ENCODE data around the gene FBXO40. TPM values are rescaled to one million over a fixed set of nuclear protein-coding genes. Genes with fewer than 3 reads are reported as not detected.

FBXO40 gene
- total and polyA plus RNA-seq, 2 of the 8 experiments (the other 6 are each of a cell fraction or from before 2014, with no cell fraction given), result 0.03 TPM; not detected in 1

- 94% methylated on average over 9 of the region's 9 CpGs; no CpG with 5 or more reads in 1 of the 2 experiments for WGBS, 2 experiments (ENCODE audit: extremely low coverage in 1 of 2, insufficient coverage in 1 of 2, insufficient read length in 1 of 2, insufficient replicate concordance in 2 of 2, low coverage in 1 of 2, low lambda C conversion rate in 2 of 2, missing lambda C conversion rate in 1 of 2)
- Histone ChIP-seq H3K27ac (ENCODE audit: low read depth, low read length) (no peak within 1 kb of the TSS), H4K20me1 (replicated peaks in 1 of 2; ENCODE audit: control insufficient read depth in 1 of 2, insufficient read depth in 2 of 2, low read length in 2 of 2) (no peaks in the 10 kb centered on the region)
Observed at GRCh38 chr3:121660356-121661171, 67.4 kb downstream of the FBXO40 start, which contains the start of gene HCLS1. TSS of gene HCLS1 (minus strand) at chr3:121660903. CDS start at chr3:121658347, 2,556 bp downstream.

More at GRCh38 chr3:121660356-121661171, 67.4 kb downstream of the FBXO40 start, which contains the start of gene HCLS1:
- H3K18ac ChIP-seq (ENCODE audit: extremely low read depth, low read length), result no peak within 1 kb of the TSS
- no peak within 1 kb of the TSS for H3K9ac ChIP-seq (replicated peaks in 1 of 4; ENCODE audit: extremely low read depth in 1 of 4, low read depth in 3 of 4, low read length in 3 of 4)
- TF ChIP-seq CHD1 (IDR thresholded peaks at IDR 0.05; ENCODE audit: low read depth, low read length) (no peak), SRF (IDR thresholded peaks at IDR 0.05; ENCODE audit: low read depth, low read length) (peak; percentile 67)
- H3K4me3 ChIP-seq (ENCODE audit: extremely low read depth in 1 of 4, insufficient read depth in 2 of 4, low read depth in 3 of 4, low read length in 4 of 4), result no peak within 1 kb of the TSS
- no peak within 1 kb of the TSS for H2AFZ ChIP-seq (ENCODE audit: low read length)
- no peak for DNase-seq (ENCODE audit: low read depth in 1 of 2, low spot score in 2 of 2)
- no peak within 1 kb of the TSS for H2BK20ac ChIP-seq (ENCODE audit: low read length)
- no peaks in the 10 kb centered on the region for H3K9me3 ChIP-seq (ENCODE audit: insufficient read depth in 2 of 2, low read depth in 1 of 2, low read length in 1 of 2)
- FAIRE-seq, result no peak
- 0 out of 2 replicates have a peak within 1 kb of the TSS, but pooled peaks have one; percentile 6 for H2BK5ac ChIP-seq (ENCODE audit: low read depth, low read length)
- H3K36me3 ChIP-seq (ENCODE audit: control insufficient read depth in 2 of 4, insufficient read depth in 4 of 4, low read length in 3 of 4), result peaks cover 0 to 11% (median 9%) of the 10 kb centered on the region in 4 experiments; a peak in 5 of 8 replicates
- no peak within 1 kb of the TSS for H2BK15ac ChIP-seq (ENCODE audit: low read length)
- H3K79me2 ChIP-seq (ENCODE audit: control insufficient read depth in 1 of 2, insufficient read depth in 2 of 2, low read length in 2 of 2), result no peaks in the 10 kb centered on the region
- no peak within 1 kb of the TSS for H3K14ac ChIP-seq (ENCODE audit: insufficient read length)
- 0 out of 2 replicates have a peak within 1 kb of the TSS, but pooled peaks have one; percentile 40 for H2BK12ac ChIP-seq (ENCODE audit: low read depth, low read length)
- no peak within 1 kb of the TSS for H2BK120ac ChIP-seq (replicated peaks; ENCODE audit: low read depth, low read length)
- H3K56ac ChIP-seq (replicated peaks; ENCODE audit: insufficient read length, low read depth, low read length), result no peak within 1 kb of the TSS
- H3K23me2 ChIP-seq (ENCODE audit: low read depth, low read length), result no peaks in the 10 kb centered on the region
- H4K5ac ChIP-seq (ENCODE audit: insufficient read length, low read depth, low read length), result no peak within 1 kb of the TSS
- ChIA-PET CTCF (ENCODE audit: partially characterized antibody) (interaction anchor here (0.6 to 2.1 kb wide), 2 partner anchors 10 to 114 kb away, joined by 3 to 8 read pairs; partner anchors contain the start of gene POLQ), POLR2A (ENCODE audit: partially characterized antibody) (interaction anchor here (0.9 to 1.6 kb wide), 2 partner anchors 10 to 114 kb away, joined by 4 to 5 read pairs; partner anchors contain the start of gene POLQ)
- H2AK5ac ChIP-seq (ENCODE audit: low read depth, low read length), result no peak within 1 kb of the TSS
- H3K27me3 ChIP-seq (replicated peaks in 1 of 4; ENCODE audit: control insufficient read depth in 3 of 4, extremely low read depth in 1 of 4, insufficient read depth in 3 of 4, low read length in 3 of 4), result no peaks in the 10 kb centered on the region
- H3K23ac ChIP-seq (ENCODE audit: insufficient read length), result no peak within 1 kb of the TSS
- H3K4ac ChIP-seq (replicated peaks; ENCODE audit: insufficient read length, low read depth, low read length), result no peak within 1 kb of the TSS
- H3K4me2 ChIP-seq (ENCODE audit: insufficient read depth in 1 of 2, low read depth in 2 of 2, low read length in 2 of 2), result no peak within 1 kb of the TSS
- H3K4me1 ChIP-seq (replicated peaks in 1 of 4; ENCODE audit: control insufficient read depth in 3 of 4, insufficient read depth in 4 of 4, low read length in 3 of 4), result peaks cover 0 to 10% (median 0%) of the 10 kb centered on the region in 4 experiments; a peak in 2 of 7 replicates
- peak within 1 kb of the TSS; percentile 7; the same call in 1 of the 2 replicates for H4K8ac ChIP-seq (ENCODE audit: extremely low read depth, insufficient read depth, low read length)
- no peak within 1 kb of the TSS for H4K91ac ChIP-seq (replicated peaks; ENCODE audit: insufficient read length, low read length)
- H3K79me1 ChIP-seq (ENCODE audit: low read depth, low read length), result no peaks in the 10 kb centered on the region
